Liver (tissue), 9 donors: ENCODE measurements around the gene ARF1. TPM values are rescaled to one million over a fixed set of nuclear protein-coding genes. Genes with fewer than 3 reads are reported as not detected.

ENCODE experiments used
- DNase-seq: peaks from one replicate; pipeline ENCODE4 v3.0.0-alpha.2; 2017; ENCODE audit warnings: low spot score
- H3K27ac ChIP-seq, 2 donors: one replicate each; pipeline ENCODE4 v1.7.0; 2013; ENCODE audit warnings: inconsistent platforms in 2 of 2, low read length in 2 of 2, control low read depth in 1 of 2, low read depth in 1 of 2, mild to moderate bottlenecking in 1 of 2
- H3K27me3 ChIP-seq, 4 donors: one replicate each; pipeline versions ENCODE4 v1.6.1 to v1.7.0; 2013; ENCODE audit warnings: low read length in 3 of 4, inconsistent platforms in 1 of 4, mild to moderate bottlenecking in 1 of 4, moderate library complexity in 1 of 4; ENCODE audit not compliant: control insufficient read depth in 4 of 4, insufficient read depth in 4 of 4
- H3K36me3 ChIP-seq, 4 donors: one replicate each; pipeline versions ENCODE4 v1.6.1 to v1.7.0; 2013; ENCODE audit warnings: low read length in 3 of 4, mild to moderate bottlenecking in 3 of 4, low read depth in 1 of 4, moderate library complexity in 1 of 4; ENCODE audit not compliant: control insufficient read depth in 4 of 4, insufficient read depth in 3 of 4
- H3K4me1 ChIP-seq, 4 donors: one replicate each; pipeline versions ENCODE4 v1.6.1 to v1.7.0; 2013; ENCODE audit warnings: low read length in 3 of 4, mild to moderate bottlenecking in 3 of 4, moderate library complexity in 1 of 4; ENCODE audit not compliant: control insufficient read depth in 4 of 4, insufficient read depth in 4 of 4
- H3K4me3 ChIP-seq, 3 donors: one replicate each; pipeline versions ENCODE4 v1.6.1 to v1.7.0; 2013; ENCODE audit warnings: low read length in 3 of 3, control low read depth in 1 of 3, low read depth in 1 of 3, mild to moderate bottlenecking in 1 of 3
- H3K9ac ChIP-seq, 2 donors: one replicate each; pipeline ENCODE4 v1.7.0; 2013; ENCODE audit warnings: low read length in 2 of 2, mild to moderate bottlenecking in 2 of 2, moderate library complexity in 2 of 2, control low read depth in 1 of 2, low read depth in 1 of 2
- H3K9me3 ChIP-seq, 4 donors: one replicate each; pipeline versions ENCODE4 v1.6.1 to v1.7.0; 2013; ENCODE audit warnings: low read length in 3 of 4; ENCODE audit not compliant: control insufficient read depth in 4 of 4
- CTCF ChIP-seq: fragments of 150-350 bp; IDR thresholded peaks from 2 replicates; pipeline ENCODE4 v1.5.1; 2017; ENCODE audit warnings: improper control_type of control experiment, low read depth, low read length; ENCODE audit not compliant: missing input control
- EGR1 ChIP-seq, 2 donors: IDR thresholded peaks; 2 replicates each; pipeline ENCODE4 v1.6.1; 2016 to 2018; ENCODE audit warnings: antibody characterized with exemption in 2 of 2, low read depth in 2 of 2
- FOXA1 ChIP-seq: IDR thresholded peaks from 2 replicates; pipeline ENCODE4 v1.6.1; 2016; ENCODE audit warnings: antibody characterized with exemption
- FOXA2 ChIP-seq: IDR thresholded peaks from 2 replicates; pipeline ENCODE4 v1.6.1; 2016; ENCODE audit warnings: antibody characterized with exemption
- GABPA ChIP-seq, 2 donors: IDR thresholded peaks in 1 of 2; conservative IDR thresholded peaks in 1 of 2; 2 replicates each; pipeline ENCODE4 v1.6.1; 2016; ENCODE audit warnings: antibody characterized with exemption in 2 of 2, mild to moderate bottlenecking in 1 of 2, moderate library complexity in 1 of 2
- HNF4A ChIP-seq, 2 donors: conservative IDR thresholded peaks; 2 replicates each; pipeline ENCODE4 v1.6.1; 2016; ENCODE audit warnings: antibody characterized with exemption in 2 of 2, mild to moderate bottlenecking in 2 of 2
- HNF4G ChIP-seq: IDR thresholded peaks from 2 replicates; pipeline ENCODE4 v1.6.1; 2016; ENCODE audit warnings: antibody characterized with exemption
- JUND ChIP-seq, 2 donors: IDR thresholded peaks; 2 replicates each; pipeline ENCODE4 v1.6.1; 2016; ENCODE audit warnings: antibody characterized with exemption in 2 of 2
- MAX ChIP-seq: IDR thresholded peaks from 2 replicates; pipeline ENCODE4 v1.6.1; 2016; ENCODE audit warnings: antibody characterized with exemption
- NR2F2 ChIP-seq: IDR thresholded peaks from 2 replicates; pipeline ENCODE4 v1.6.1; 2016; ENCODE audit warnings: antibody characterized with exemption
- RAD21 ChIP-seq, 2 donors: IDR thresholded peaks; 2 replicates each; pipeline ENCODE4 v1.6.1; 2016; ENCODE audit warnings: antibody characterized with exemption in 2 of 2, mild to moderate bottlenecking in 2 of 2
- REST ChIP-seq: IDR thresholded peaks from 2 replicates; pipeline ENCODE4 v1.6.1; 2016; ENCODE audit warnings: antibody characterized with exemption, mild to moderate bottlenecking
- RXRA ChIP-seq, 2 donors: IDR thresholded peaks; 2 replicates each; pipeline ENCODE4 v1.6.1; 2017 to 2018; ENCODE audit warnings: antibody characterized with exemption in 2 of 2, mild to moderate bottlenecking in 1 of 2
- SP1 ChIP-seq: IDR thresholded peaks from 2 replicates; pipeline ENCODE4 v1.6.1; 2018; ENCODE audit warnings: antibody characterized with exemption, mild to moderate bottlenecking
- TAF1 ChIP-seq: conservative IDR thresholded peaks from 2 replicates; pipeline ENCODE4 v1.6.1; 2016; ENCODE audit warnings: antibody characterized with exemption, mild to moderate bottlenecking
- YY1 ChIP-seq: IDR thresholded peaks from 2 replicates; pipeline ENCODE4 v1.6.1; 2016; ENCODE audit warnings: antibody characterized with exemption, mild to moderate bottlenecking
- ZBTB33 ChIP-seq: IDR thresholded peaks from 2 replicates; pipeline ENCODE4 v1.6.1; 2016; ENCODE audit warnings: antibody characterized with exemption
- WGBS: extraction: QIAGEN DNeasy Blood & Tissue Kit; methylation state at CpG from one replicate; pipeline ENCODE4 v1.1.7; 2013; 5-methylcytosine and 5-hydroxymethylcytosine counted together
- polyA plus RNA-seq, 2 donors: library from polyadenylated mRNA; stranded (reverse) in 1 of 2; unstranded in 1 of 2; fragments of 200-250 nt in 1 of 2; fragments of >200 nt in 1 of 2; fragmentation: Nextera tagmentation in 1 of 2; extraction: Ambion mirVana in 1 of 2; gene quantifications; one replicate each; pipeline versions ENCODE4 v1.2.1 to v1.2.3, GENCODE V29; 2013 to 2015
- total RNA-seq, 2 donors: library from RNA; depleted of rRNA; stranded (reverse); fragments of >200 nt; gene quantifications; one replicate each; pipeline ENCODE4 v1.2.3, GENCODE V29; 2014
- donor health status: healthy.
- donor health status: healthy.
- donor health status: healthy.
- donor health status: healthy.
- donor health status: healthy.

ARF1 gene
- total and polyA plus RNA-seq, 4 donors = 151 to 282 (median 213) TPM

- DNase-seq = no peak
- H3K9ac ChIP-seq = no peak overlapping the region
- H3K27me3 ChIP-seq = no peaks in the 10 kb centered on the region
- peaks cover 12 to 63% (median 42%) of the 10 kb centered on the region in 4 donors for H3K4me1 ChIP-seq
- peaks cover 0 to 16% (median 11%) of the 10 kb centered on the region in 4 donors for H3K36me3 ChIP-seq
- TF ChIP-seq EGR1 (IDR thresholded peaks at IDR 0.05; ENCODE audit: low read depth in 2 of 2) (no peak), MAX (no peak), SP1 (no peak), ZBTB33 (no peak), HNF4A (conservative IDR thresholded peaks at IDR 0.05) (no peak), NR2F2 (no peak), RXRA (IDR thresholded peaks at IDR 0.05) (no peak), JUND (IDR thresholded peaks at IDR 0.05) (no peak), FOXA2 (no peak), RAD21 (IDR thresholded peaks at IDR 0.05) (no peak), FOXA1 (no peak), GABPA (IDR thresholded peaks at IDR 0.05 in 1 of 2, conservative IDR thresholded peaks at IDR 0.05 in 1 of 2) (no peak), REST (no peak), CTCF (no peak), YY1 (no peak), HNF4G (no peak), TAF1 (no peak)
- no peak overlapping the region for H3K4me3 ChIP-seq
- 89% methylated on average over 9 of the region's 9 CpGs for WGBS
- H3K27ac ChIP-seq = peak overlapping the region in 1 of 2 donors; percentile 58
- H3K9me3 ChIP-seq = no peaks in the 10 kb centered on the region
These were observed 22.9 kb downstream of the ARF1 start for GRCh38 chr1:228105270-228105995.
